Measurements from ENCODE around the gene APLNR. TPM values are rescaled to one million over a fixed set of nuclear protein-coding genes. Genes with fewer than 3 reads are reported as not detected.
A peak's percentile ranks its signal among the peaks of the same experiment; 100 is the strongest.

APLNR gene
- polyA plus RNA-seq, 3 donors: not detected

- Histone ChIP-seq H3K4me3 (replicated peaks in 1 of 3; ENCODE audit: low read depth in 2 of 3, low read length in 3 of 3) (no peak overlapping the region), H4K20me1 (ENCODE audit: insufficient read depth, low read length) (no peaks in the 10 kb centered on the region), H3K4me1 (ENCODE audit: control insufficient read depth in 1 of 2, insufficient read depth in 2 of 2, low read length in 2 of 2) (peaks cover 14% of the 10 kb centered on the region in 2 donors), H3K36me3 (replicated peaks in 1 of 2; ENCODE audit: control insufficient read depth in 1 of 2, insufficient read depth in 2 of 2, low read length in 2 of 2) (no peaks in the 10 kb centered on the region), H3K79me2 (ENCODE audit: insufficient read depth, low read length) (no peaks in the 10 kb centered on the region), H3K27me3 (ENCODE audit: control insufficient read depth in 2 of 2, insufficient read depth in 2 of 2, low read length in 2 of 2) (peaks cover 0 to 2% of the 10 kb centered on the region in 2 donors), H3K4me2 (replicated peaks; ENCODE audit: extremely low read depth, low read length, poor library complexity, severe bottlenecking) (no peak overlapping the region), H3K9me3 (replicated peaks in 1 of 2; ENCODE audit: control insufficient read depth in 1 of 2, insufficient read depth in 1 of 2, low read length in 2 of 2) (peaks cover 5% of the 10 kb centered on the region in 2 donors), H3K27ac (ENCODE audit: low read depth in 1 of 2, low read length in 2 of 2) (no peak overlapping the region), H2AFZ (ENCODE audit: insufficient read depth, low read depth, low read length, poor library complexity, severe bottlenecking) (no peak overlapping the region), H3K9ac (ENCODE audit: insufficient read depth, low read length, poor library complexity, severe bottlenecking) (no peak overlapping the region)
- no peaks in the 10 kb centered on the region for H3K36me3 Mint-ChIP-seq
- peaks cover 8 to 20% (median 17%) of the 10 kb centered on the region in 3 donors for H3K27me3 Mint-ChIP-seq (ENCODE audit: low read depth in 3 of 3)
- H3K9me3 Mint-ChIP-seq: peaks cover 0 to 15% (median 5%) of the 10 kb centered on the region in 7 donors
- intact Hi-C loops (cut with micrococcal nuclease): no loop called here
- TF ChIP-seq CTCF (IDR thresholded peaks at IDR 0.05): no peak
- peaks cover 17% of the 10 kb centered on the region for H3K4me1 Mint-ChIP-seq
- peak overlapping the region in 1 of 7 donors; percentile 61 for H3K27ac Mint-ChIP-seq
- no peak overlapping the region for H3K4me3 Mint-ChIP-seq
- DNase-seq: no peak
- WGBS (ENCODE audit: insufficient coverage): no CpG with 5 or more reads among the region's 3 CpGs
Measured at GRCh38 chr11:57276169-57276970, 39.3 kb upstream of the APLNR start.

GRCh38 chr11:57275582-57275981, 38.5 kb upstream of the APLNR start:
- H3K27ac Mint-ChIP-seq: no peak overlapping the region
- H3K79me2 ChIP-seq (ENCODE audit: insufficient read depth, low read length): no peaks in the 10 kb centered on the region
- peaks cover 10 to 20% (median 15%) of the 10 kb centered on the region in 3 donors for H3K27me3 Mint-ChIP-seq (ENCODE audit: low read depth in 3 of 3)
- H3K9ac ChIP-seq (ENCODE audit: insufficient read depth, low read length, poor library complexity, severe bottlenecking): no peak overlapping the region
- no peaks in the 10 kb centered on the region for H3K36me3 ChIP-seq (replicated peaks in 1 of 2; ENCODE audit: control insufficient read depth in 1 of 2, insufficient read depth in 2 of 2, low read length in 2 of 2)
- no peaks in the 10 kb centered on the region for H4K20me1 ChIP-seq (ENCODE audit: insufficient read depth, low read length)
- no peak overlapping the region for H2AFZ ChIP-seq (ENCODE audit: insufficient read depth, low read depth, low read length, poor library complexity, severe bottlenecking)
- peaks cover 5% of the 10 kb centered on the region in 2 donors for H3K9me3 ChIP-seq (replicated peaks in 1 of 2; ENCODE audit: control insufficient read depth in 1 of 2, insufficient read depth in 1 of 2, low read length in 2 of 2)
- H3K36me3 Mint-ChIP-seq: no peaks in the 10 kb centered on the region
- peaks cover 14% of the 10 kb centered on the region in 2 donors for H3K4me1 ChIP-seq (ENCODE audit: control insufficient read depth in 1 of 2, insufficient read depth in 2 of 2, low read length in 2 of 2)
- peaks cover 0 to 2% of the 10 kb centered on the region in 2 donors for H3K27me3 ChIP-seq (ENCODE audit: control insufficient read depth in 2 of 2, insufficient read depth in 2 of 2, low read length in 2 of 2)
- no peak overlapping the region for H3K4me3 ChIP-seq (replicated peaks in 1 of 3; ENCODE audit: low read depth in 2 of 3, low read length in 3 of 3)
- H3K4me3 Mint-ChIP-seq: no peak overlapping the region
- intact Hi-C loops (cut with micrococcal nuclease): no loop called here
- H3K4me1 Mint-ChIP-seq: peaks cover 17% of the 10 kb centered on the region
- TF ChIP-seq CTCF (IDR thresholded peaks at IDR 0.05): no peak
- H3K9me3 Mint-ChIP-seq: peaks cover 0 to 15% (median 5%) of the 10 kb centered on the region in 7 donors
- no peak overlapping the region for H3K4me2 ChIP-seq (replicated peaks; ENCODE audit: extremely low read depth, low read length, poor library complexity, severe bottlenecking)
- H3K27ac ChIP-seq (ENCODE audit: low read depth in 1 of 2, low read length in 2 of 2): no peak overlapping the region
- no peak for DNase-seq
- WGBS (ENCODE audit: insufficient coverage): 86% methylated on average over 1 of the region's 3 CpGs
